GM21447 (cell line): Measurements from ENCODE around the gene MYBPC1.
"Not testable (repeated sequence)": the region's sequence is repeated elsewhere in the genome, so short reads cannot be mapped to it uniquely, and the experiment has no call there.

ENCODE experiments used
- ATAC-seq: cut with Tn5 transposase; IDR thresholded peaks from one replicate; pipeline ENCODE4 v1.9.1; 2021; ENCODE audit not compliant: unreplicated experiment

MYBPC1 gene, protein sequence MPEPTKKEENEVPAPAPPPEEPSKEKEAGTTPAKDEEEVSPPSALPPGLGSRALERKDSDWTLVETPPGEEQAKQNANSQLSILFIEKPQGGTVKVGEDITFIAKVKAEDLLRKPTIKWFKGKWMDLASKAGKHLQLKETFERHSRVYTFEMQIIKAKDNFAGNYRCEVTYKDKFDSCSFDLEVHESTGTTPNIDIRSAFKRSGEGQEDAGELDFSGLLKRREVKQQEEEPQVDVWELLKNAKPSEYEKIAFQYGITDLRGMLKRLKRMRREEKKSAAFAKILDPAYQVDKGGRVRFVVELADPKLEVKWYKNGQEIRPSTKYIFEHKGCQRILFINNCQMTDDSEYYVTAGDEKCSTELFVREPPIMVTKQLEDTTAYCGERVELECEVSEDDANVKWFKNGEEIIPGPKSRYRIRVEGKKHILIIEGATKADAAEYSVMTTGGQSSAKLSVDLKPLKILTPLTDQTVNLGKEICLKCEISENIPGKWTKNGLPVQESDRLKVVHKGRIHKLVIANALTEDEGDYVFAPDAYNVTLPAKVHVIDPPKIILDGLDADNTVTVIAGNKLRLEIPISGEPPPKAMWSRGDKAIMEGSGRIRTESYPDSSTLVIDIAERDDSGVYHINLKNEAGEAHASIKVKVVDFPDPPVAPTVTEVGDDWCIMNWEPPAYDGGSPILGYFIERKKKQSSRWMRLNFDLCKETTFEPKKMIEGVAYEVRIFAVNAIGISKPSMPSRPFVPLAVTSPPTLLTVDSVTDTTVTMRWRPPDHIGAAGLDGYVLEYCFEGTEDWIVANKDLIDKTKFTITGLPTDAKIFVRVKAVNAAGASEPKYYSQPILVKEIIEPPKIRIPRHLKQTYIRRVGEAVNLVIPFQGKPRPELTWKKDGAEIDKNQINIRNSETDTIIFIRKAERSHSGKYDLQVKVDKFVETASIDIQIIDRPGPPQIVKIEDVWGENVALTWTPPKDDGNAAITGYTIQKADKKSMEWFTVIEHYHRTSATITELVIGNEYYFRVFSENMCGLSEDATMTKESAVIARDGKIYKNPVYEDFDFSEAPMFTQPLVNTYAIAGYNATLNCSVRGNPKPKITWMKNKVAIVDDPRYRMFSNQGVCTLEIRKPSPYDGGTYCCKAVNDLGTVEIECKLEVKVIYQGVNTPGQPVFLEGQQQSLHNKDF

DNA sequence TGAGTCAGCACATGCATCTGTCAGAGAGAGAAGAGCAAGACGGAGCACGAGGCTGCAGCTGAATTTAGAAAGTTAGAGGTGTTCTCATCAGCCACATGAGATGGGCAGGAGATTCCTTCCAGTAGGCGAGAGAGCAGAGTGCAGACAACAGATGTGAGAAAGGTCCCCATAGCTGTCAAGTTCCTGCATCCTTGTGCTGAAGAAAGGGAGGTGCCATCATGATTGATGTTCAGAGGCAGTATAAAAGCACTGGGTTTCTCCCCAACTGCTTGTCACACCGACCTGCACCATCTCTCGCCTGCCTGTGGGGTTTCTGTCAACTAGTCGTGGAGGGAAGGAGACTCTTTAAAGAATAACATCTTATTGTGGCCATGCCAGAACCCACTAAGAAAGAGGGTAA lies at the start of gene MYBPC1:
TSS of gene MYBPC1 (plus strand) at position 272 of the 400 bp plus-strand sequence. CDS start at position 372, 100 bp downstream.
- no peak for ATAC-seq

DNA sequence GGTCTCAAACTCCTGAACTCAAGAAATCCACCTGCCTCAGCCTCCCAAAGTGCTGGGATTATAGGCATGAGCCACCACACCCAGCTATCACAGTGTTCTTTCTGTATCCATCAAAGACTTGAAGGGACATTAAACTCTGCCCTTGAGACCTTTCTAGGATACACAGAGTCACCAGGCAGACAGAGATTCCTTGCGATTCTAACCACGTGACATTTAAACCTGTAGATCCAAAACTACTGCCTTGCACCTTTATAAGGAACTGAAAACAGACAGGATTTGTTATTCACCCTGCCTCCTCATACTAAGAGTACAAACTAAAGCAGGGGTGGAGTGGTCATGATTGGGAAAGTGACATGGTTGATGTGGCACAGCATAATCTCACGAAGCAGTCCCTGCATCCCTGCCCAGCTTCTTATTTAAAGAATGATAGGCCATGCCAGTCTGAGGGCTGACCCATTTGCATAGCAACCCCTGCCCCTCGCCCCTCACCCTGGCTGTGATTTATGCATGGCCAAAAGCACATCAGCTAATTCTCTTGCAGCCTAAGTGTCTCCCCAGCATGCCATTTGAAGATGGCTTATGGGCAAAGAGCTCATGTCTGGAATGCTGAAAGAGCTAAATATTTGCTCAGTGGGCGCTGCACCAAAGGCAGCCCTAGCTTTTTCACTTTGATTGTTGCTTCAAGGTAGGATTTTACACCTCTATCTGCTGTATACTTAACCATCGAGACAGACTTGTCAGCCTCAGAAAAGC lies 43.2 kb upstream of the MYBPC1 start:
- no peak for ATAC-seq

DNA sequence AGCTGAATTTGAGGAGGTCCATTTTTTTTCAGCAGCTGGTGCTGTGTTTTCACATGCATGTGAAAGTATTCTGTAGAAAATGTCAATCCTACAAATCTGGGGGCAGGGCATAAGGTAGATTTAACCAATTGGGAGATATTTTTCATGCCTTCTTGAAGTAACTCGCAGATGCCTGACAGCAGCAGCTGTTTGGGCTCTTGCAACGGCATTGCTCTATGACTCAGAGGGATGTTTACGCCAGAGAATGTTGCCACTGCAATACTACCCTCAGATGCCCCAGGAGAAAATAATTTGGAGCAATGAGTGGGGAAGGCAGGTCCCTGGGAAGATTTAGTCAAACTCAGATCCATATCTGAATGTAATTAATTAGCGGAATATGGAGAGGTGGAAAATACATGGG lies 42.5 kb upstream of the MYBPC1 start:
- no peak for ATAC-seq

DNA sequence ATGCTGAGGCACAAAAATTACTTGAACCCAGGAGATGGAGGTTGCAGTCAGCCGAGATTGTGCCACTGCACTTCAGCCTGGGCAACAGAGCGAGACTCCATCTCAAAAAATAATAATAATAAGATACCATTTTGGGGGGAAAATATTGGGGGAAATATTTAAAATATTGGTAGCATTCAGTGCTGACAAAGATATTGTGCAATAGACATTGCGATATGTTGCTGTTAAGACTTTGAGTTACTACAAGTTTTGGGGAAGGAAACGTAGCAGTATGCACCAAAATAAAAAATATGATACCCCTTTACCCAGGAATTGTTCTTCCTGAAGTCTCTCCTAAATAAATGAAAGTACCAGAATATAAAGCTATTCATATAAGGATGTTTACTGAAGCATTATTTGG lies 37.7 kb upstream of the MYBPC1 start:
- no peak for ATAC-seq

DNA sequence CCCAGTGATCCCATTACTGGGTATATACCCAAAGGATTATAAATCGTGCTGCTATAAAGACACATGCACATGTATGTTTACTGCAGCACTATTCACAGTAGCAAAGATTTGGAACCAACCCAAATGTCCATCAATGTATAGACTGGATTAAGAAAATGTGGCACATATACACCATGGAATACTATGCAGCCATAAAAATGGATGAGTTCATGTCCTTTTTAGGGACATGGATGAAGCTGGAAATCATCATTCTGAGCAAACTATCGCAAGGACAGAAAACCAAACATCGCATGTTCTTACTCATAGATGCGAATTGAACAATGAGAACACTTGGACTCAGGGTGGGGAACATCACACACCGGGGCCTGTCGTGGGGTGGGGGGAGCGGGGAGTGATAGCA lies 36.0 kb upstream of the MYBPC1 start:
- ATAC-seq = not testable (repeated sequence)

DNA sequence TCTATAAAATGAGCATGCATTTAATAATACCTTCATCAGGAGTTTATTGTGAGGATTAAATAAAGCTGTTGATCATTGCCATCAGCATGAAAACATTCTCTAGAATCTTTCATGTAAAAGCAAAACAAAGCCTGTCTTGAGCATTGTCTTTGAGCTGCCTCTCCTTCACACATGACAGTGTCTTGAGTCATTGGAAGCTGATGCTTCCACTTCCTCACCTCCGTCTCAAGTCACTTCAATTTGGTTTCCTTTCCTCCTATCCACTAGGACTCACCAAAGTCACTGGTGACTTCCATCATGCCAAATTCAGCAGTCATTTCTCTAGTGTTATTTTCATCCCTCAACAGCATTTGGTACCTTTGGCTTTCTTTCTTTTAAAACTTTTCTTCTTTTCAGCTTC lies 31.6 kb upstream of the MYBPC1 start:
- ATAC-seq = no peak

DNA sequence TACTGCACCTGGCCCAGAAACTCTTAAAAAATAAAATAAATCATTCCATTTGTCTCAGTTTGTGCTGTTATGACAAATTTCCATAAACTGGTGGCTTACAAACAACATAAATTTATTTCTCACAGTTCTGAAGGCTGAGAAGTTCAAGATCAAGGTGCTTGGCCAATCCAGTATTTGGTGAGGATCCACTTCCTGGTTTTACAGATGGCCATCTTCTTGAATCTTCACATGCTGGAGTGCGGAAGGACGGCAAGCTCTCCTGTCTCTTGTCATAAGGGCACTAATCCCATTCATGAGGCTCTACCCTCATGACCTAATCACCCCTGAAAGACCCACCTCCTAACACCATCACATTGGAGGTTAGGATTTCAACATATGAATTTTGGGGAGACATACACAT lies 29.9 kb upstream of the MYBPC1 start:
- ATAC-seq = no peak

DNA sequence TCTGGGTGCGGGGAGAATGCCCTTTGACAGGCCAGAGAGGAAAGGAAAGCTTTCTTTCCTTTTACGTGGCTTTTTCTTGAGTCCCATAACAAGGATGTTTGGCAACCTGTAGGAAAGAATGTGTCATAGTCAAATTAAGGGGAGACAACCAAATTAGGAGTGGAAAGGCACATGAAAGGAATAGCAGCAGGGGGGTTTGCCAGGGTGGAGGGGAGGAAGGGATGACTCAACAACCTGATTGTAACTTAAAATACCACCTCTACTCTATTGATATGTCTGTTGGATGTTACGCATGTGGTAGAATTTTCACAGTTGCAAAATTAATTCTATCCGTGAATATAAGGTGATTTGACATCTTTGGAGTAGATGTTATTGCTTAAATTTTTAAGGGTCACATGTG lies 28.5 kb upstream of the MYBPC1 start:
- ATAC-seq = no peak

DNA sequence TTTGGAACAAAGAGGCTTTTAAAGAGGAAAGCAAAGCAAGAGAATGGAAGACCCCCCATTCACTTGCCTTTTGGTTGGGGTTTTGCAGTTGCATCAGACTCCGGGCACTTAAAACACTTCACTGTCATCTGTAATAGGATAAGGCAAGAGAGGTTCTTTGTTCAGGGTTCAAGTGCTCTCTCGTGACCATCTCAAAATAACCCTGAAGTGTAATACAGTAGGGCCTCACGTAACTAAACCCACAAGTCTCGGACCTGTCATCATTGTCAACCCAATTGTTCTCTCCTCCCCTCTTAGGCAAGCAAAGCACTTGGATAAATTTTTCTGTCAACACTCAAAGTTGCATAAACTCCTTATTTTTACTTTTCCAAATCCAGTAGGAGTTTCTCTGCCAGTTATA lies 26.9 kb upstream of the MYBPC1 start:
- ATAC-seq = no peak

DNA sequence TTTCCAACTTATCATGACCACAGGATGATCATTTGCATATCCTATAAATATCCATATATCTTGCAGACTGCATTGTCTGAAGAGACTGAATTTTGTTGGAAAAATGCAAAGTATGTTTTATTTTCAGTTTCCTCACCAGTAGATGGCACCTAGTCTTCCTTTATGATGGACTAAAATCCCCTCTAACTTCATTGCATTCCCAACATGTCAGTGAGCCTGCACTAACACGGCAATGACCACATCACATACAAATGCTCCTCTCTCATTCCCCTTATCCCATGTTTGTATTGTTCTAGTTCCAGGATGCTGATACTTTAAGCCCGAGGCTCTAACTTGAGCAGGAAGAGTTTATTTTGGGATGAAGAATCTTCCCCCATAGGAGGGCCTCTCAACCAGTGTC lies 24.7 kb upstream of the MYBPC1 start:
- ATAC-seq = no peak

DNA sequence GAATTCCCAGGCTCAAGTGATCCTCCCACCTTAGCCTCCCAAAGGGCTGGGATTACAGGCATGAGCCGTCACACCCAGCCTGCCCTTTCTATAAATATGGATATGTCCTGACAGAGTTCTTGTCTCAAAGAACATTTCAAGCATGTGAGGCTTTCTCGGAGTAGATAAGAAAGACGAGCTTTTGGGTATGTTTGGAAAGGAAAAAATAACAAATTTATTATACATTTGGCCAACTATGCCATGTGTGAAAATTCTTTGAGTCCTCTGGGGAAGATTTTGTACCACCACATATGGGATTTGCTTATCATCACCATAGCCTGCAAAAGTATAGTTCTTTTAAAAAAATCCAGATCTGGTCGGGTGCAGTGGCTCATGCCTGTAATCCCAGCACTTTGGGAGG lies 23.7 kb upstream of the MYBPC1 start:
- ATAC-seq = no peak

DNA sequence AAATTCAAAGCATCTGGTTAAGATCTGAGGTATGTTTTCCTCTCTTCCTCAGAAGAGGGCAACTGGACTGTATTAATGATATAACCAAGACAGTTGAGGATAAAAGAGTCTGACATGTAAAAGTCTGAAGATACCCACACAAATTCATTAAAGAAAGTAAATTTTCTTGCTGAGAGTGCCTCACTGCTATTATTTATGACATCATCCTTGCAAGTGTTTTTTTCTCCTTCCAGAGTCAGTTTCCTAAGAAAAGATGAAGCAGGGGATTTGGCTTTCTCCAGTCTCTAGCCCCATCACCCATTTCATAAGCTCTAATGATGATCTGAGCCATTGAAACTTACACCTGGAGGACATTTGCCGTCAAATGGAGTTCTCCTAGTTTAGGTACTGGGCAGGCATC lies 21.0 kb upstream of the MYBPC1 start:
- ATAC-seq = no peak

DNA sequence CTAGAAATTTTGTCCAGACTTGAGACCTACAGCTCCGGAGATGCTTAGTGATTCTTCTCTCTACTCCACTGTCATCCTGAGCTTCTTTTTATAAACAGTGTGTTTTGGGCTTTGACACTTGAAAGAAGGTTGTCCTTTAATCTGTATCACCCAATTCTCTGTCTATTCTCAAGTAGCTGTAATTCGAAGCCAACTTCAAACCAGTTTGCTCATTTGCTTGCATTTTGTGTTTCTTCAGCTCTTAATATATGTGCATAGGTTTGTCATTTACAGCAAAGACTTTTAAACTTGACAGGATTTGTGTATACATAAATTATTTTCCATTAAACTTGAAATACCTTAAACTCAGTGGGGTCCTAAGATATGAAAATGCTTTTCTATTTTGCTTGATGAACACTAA lies 16.4 kb upstream of the MYBPC1 start:
- no peak for ATAC-seq

DNA sequence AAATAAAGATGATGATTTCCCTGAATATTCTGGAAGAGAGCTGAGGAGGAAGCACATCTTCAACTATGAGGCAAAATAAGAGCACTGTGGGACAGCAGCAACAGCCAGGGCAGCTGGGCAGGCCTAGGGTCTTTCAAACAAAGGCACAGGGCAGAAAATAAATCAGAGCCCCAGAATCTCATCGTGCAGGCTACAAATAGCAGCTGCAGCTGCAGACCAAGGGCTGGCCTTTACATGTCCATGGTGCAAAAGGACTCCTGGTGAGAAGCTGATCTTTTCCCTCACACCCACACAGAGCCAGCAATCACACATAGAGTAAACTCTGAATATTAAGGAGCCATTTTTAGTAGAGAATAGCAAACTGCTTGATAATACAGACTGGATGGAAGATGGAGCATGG lies 13.6 kb upstream of the MYBPC1 start:
- ATAC-seq = no peak

DNA sequence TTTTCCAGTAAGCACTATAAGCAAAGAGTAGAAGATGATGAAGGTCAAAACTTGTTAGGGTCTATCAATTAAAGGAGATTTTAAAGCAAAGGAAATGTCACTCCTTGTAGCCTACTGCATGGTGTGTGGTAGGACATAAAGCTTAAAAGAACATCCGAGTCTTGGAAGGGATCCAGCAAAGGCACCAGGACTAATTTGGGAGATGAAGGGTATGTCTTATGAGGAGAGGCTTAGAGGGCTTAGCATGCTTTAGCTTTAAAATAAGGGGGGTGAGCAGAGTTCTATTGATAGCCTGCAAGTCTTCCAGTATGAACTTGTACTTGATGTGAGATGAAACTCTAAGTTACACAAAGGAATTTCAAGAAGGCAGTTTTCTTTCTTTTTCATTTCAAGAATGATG lies 11.8 kb upstream of the MYBPC1 start:
- no peak for ATAC-seq

DNA sequence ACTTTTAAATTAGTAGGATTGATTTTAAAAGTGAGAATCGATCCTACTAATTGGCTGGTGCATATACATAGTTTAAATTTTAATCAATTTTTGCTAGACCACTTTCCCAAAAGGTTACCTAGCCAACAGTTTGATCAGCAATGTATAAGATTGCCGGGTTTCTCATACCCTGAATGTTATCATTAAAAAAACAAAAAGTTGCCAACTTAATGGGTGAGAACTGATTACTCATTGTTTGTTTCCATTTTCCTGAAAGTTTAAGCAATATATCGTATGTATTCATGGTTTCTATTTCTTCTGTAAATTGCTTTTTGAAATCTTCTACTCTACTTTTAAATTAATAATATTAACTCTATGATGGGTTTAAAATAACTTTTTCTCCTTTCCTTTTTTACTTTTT lies 4.4 kb upstream of the MYBPC1 start:
- ATAC-seq = no peak

DNA sequence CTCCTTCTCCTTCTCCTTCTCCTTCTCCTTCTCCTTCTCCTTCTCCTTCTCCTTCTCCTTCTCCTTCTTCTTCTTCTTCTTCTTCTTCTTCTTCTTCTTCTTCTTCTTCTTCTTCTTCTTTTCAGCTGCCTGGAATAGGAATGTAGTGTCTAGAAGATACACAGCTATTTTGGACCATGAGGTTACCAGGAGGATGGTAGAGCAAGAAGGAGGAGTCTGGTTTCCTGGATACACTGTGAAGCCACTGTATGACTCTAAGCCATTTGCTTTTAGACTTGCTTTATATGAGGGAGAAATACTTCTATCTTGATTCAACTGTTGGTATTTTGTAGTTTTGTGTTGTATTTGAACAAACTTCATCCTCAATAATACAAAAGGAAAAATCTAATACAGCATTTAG lies 3.0 kb upstream of the MYBPC1 start:
- no peak for ATAC-seq

DNA sequence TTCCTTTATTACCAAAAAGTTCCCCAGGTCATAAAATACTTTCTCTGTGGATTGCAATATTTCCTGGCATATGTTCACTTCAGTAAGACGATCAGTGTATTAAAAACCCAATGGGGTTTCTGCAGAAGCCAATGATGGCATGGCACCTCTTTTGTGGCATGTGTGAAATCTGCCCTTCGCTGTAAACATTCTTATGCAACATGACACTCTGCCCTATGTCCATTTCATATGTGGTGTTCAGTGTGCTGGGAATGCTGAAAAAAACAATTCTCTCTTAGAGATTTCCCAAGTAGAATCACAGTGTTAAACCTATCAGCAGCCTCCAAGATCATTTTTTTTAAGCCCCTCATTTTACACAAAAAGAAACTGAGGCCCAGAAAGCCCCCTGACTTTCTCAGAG lies 2.3 kb upstream of the MYBPC1 start:
- no peak for ATAC-seq

DNA sequence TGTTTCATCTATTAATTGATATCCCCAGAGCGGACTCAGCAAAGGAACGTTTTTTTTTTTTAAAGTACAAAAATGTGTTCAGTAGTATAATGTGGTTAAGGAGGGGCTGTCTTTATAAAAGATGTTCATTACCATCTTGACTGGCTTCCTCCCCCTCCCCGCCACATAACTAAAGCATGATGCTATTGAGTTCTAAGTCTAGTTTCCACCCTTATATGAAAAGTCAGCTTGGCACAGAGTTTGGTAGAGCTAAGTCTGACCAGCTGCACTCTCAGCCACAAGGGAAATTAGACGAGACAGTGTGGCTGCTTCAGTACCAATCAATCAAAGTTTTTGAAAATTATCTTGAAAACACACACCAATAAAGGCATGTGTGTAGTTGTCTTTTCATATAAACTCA lies 1.9 kb upstream of the MYBPC1 start:
- ATAC-seq = no peak

DNA sequence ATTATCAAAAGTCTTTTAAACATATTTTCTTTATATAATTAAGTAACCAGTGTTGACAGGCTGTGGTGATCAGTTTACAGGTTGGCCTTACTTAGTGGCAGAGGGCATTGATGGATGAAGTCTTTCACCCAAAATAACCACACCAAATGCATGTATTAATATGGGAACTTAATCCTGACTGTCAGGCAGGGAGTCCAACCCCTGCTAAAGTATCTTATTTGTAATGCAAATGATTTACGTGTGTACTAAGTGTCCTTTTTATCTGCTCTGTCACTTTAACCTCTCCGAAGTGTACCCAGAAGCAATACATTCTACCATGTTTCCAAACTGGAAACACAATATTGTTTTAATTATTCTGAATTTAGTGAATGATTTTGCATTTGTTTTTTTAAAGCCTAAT lies 1.4 kb downstream of the MYBPC1 start:
- no peak for ATAC-seq

DNA sequence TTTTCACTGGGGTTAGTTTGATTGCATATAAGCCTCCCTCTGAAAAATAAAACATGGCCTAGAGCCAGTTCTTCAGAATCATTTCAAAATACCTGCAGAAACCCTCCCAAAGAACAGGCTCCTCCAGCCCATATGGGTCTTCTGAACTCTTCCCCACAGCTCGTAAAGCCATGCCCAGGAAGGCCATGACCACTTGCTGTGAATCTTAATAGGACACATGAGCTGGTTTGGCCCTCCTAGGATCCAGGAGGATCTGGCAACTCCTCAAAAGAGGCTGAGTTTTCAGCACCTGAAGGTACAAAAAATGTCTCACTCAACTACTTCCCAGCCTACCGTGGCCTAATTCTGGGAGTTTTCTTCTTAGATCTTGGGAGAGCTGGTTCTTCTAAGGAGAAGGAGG lies 2.4 kb downstream of the MYBPC1 start:
- no peak for ATAC-seq
